CD8-positive, alpha-beta memory T cell (primary cell): ENCODE results near the gene CSPG4. TPM values are rescaled to one million over a fixed set of nuclear protein-coding genes. Genes with fewer than 3 reads are reported as not detected.
A peak's percentile ranks its signal among the peaks of the same experiment; 100 is the strongest.
"Not testable (repeated sequence)": the region's sequence is repeated elsewhere in the genome, so short reads cannot be mapped to it uniquely, and the experiment has no call there.

Experiments used
- CTCF ChIA-PET: fragments of 350-600 bp; sonication (Branson Sonifier 250); formaldehyde crosslinking; loops from one replicate; lab custom pipeline; 2021; ENCODE audit warnings: antibody characterized with exemption; lab: Charles Lee
- POLR2A ChIA-PET: fragments of 350-600 bp; sonication (Branson Sonifier 250); formaldehyde crosslinking; loops from one replicate; lab custom pipeline; 2021; ENCODE audit warnings: antibody characterized with exemption; lab: Charles Lee
- DNase-seq, 5 donors: peaks; one replicate each; pipeline versions ENCODE4 v3.0.0 to v3.0.0-alpha.2; 2020 to 2022; ENCODE audit warnings: mixed read lengths in 1 of 5
- H3K27ac ChIP-seq: one replicate; pipeline ENCODE4 v1.7.0; 2013; ENCODE audit warnings: low read depth, mild to moderate bottlenecking, low read length, moderate library complexity
- H3K27me3 ChIP-seq: 2 replicates; pipeline ENCODE4 v1.7.0; 2013; ENCODE audit warnings: low read length, mild to moderate bottlenecking; ENCODE audit not compliant: insufficient read depth, poor library complexity, severe bottlenecking
- H3K36me3 ChIP-seq: 2 replicates; pipeline ENCODE4 v1.7.0; 2013; ENCODE audit warnings: mild to moderate bottlenecking, low read length, moderate library complexity; ENCODE audit not compliant: insufficient read depth
- H3K4me1 ChIP-seq: 2 replicates; pipeline ENCODE4 v1.7.0; 2013; ENCODE audit warnings: mild to moderate bottlenecking, low read length, moderate library complexity; ENCODE audit not compliant: insufficient read depth
- H3K4me3 ChIP-seq: 2 replicates; pipeline ENCODE4 v1.7.0; 2013; ENCODE audit warnings: mild to moderate bottlenecking, low read length
- H3K9me3 ChIP-seq: 2 replicates; pipeline ENCODE4 v1.7.0; 2013; ENCODE audit warnings: mild to moderate bottlenecking, low read length
- H3K27ac Mint-ChIP-seq, 8 donors: one replicate each; pipeline ENCODE4 v1.8.0; 2020 to 2021; ENCODE audit warnings: mixed read lengths in 8 of 8, mild to moderate bottlenecking in 6 of 8, inconsistent platforms in 3 of 8, moderate library complexity in 3 of 8
- H3K27me3 Mint-ChIP-seq, 2 donors: one replicate each; pipeline ENCODE4 v1.8.0; 2020 to 2021; ENCODE audit warnings: mixed read lengths in 2 of 2, mild to moderate bottlenecking in 1 of 2, moderate library complexity in 1 of 2
- H3K36me3 Mint-ChIP-seq, 3 donors: one replicate each; pipeline ENCODE4 v1.8.0; 2020 to 2021; ENCODE audit warnings: mixed read lengths in 3 of 3, inconsistent platforms in 1 of 3, mild to moderate bottlenecking in 1 of 3
- H3K4me1 Mint-ChIP-seq, 3 donors: one replicate each; pipeline ENCODE4 v1.8.0; 2020 to 2021; ENCODE audit warnings: mixed read lengths in 3 of 3, inconsistent platforms in 1 of 3, mild to moderate bottlenecking in 1 of 3
- H3K4me3 Mint-ChIP-seq, 7 donors: one replicate each; pipeline ENCODE4 v1.8.0; 2020 to 2021; ENCODE audit warnings: mixed read lengths in 7 of 7, mild to moderate bottlenecking in 6 of 7, moderate library complexity in 4 of 7, inconsistent platforms in 2 of 7
- H3K9me3 Mint-ChIP-seq, 5 donors: one replicate each; pipeline ENCODE4 v1.8.0; 2020 to 2022; ENCODE audit warnings: mixed read lengths in 5 of 5, mild to moderate bottlenecking in 3 of 5, moderate library complexity in 2 of 5, inconsistent platforms in 1 of 5
- polyA plus RNA-seq: library from polyadenylated mRNA; unstranded; fragments of 300-500 nt; fragmentation: Illumina TruSeq; gene quantifications from one replicate; pipeline ENCODE4 v1.2.3, GENCODE V29; 2021
- total RNA-seq, 2 experiments: library from RNA; stranded (reverse); gene quantifications; one replicate each; pipeline ENCODE4 v1.2.3, GENCODE V29; 2021

CSPG4 gene
- total and polyA plus RNA-seq, 3 experiments from 2014 or later: not detected

DNA sequence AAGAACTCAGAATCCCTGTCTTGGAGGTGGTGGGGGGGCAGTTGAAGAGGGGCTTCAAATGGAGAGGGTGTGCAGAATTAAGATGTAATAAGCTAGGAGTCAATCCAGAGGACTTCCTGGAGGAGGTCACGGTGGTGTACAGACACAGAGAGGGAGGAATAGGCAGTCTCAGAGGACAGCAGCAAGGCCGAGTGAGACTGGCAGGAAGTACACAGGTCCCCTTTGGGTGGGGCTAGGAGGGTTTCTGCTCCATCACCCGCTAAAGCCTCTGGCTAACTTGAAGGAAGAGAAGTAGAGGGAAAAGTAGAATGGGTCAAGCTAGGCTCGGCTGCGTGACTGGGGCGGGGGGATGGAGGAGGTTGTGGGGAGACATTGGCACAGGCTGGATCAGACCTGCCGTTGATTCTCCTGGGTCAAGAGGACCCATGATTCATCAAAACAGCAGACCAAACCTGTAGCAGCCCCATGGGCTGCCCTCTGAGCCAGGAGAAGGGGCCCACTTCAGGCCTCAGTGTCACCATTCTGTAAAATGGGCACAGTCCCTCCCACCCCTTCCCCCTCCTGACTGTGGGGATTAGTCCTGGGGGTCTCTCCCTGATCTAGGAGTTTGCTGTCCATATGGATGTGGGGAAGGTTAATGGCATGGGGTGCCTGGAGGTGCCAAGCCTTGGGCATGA lies 16.9 kb downstream of the CSPG4 start:
- POLR2A ChIA-PET: no interaction called here
- Mint-ChIP-seq H3K4me1 (peaks cover 9 to 16% (median 13%) of the 10 kb centered on the region in 3 donors), H3K27ac (peak overlapping the region in 2 of 8 donors; percentile 33 to 79), H3K36me3 (no peaks in the 10 kb centered on the region), H3K9me3 (no peaks in the 10 kb centered on the region), H3K4me3 (no peak overlapping the region), H3K27me3 (peaks cover 6 to 26% of the 10 kb centered on the region in 2 donors)
- DNase-seq: no peak
- Histone ChIP-seq H3K36me3 (no peaks in the 10 kb centered on the region), H3K27ac (no peak overlapping the region), H3K4me1 (peaks cover 8% of the 10 kb centered on the region), H3K4me3 (no peak overlapping the region), H3K27me3 (no peaks in the 10 kb centered on the region), H3K9me3 (no peaks in the 10 kb centered on the region)
- CTCF ChIA-PET: no interaction called here

DNA sequence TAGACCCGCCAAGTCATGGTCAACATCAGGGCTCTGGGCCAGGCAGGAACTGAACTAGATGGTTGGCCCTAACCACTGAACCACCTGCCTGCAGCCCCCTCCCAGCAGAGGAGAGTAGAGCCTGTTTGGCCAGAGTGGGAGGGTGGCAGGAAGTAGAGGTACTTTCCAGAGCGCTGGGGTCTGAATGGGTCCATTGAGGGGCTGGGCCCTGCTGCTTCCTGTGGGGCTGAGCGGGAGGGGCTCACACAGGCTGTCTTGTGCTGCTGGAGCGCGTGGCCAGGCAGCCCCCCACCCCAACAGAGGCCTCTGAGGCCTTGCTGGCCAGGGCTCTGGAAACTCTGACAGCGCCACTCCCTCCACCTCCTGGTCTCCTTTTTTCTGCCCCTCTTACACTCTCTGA lies 17.4 kb downstream of the CSPG4 start:
- ChIA-PET POLR2A (no interaction called here), CTCF (no interaction called here)
- Histone ChIP-seq H3K4me1 (peaks cover 8% of the 10 kb centered on the region), H3K36me3 (no peaks in the 10 kb centered on the region), H3K27ac (no peak overlapping the region), H3K4me3 (no peak overlapping the region), H3K27me3 (no peaks in the 10 kb centered on the region), H3K9me3 (no peaks in the 10 kb centered on the region)
- peaks cover 6 to 26% of the 10 kb centered on the region in 2 donors for H3K27me3 Mint-ChIP-seq
- no peaks in the 10 kb centered on the region for H3K36me3 Mint-ChIP-seq
- no peaks in the 10 kb centered on the region for H3K9me3 Mint-ChIP-seq
- peak overlapping the region in 3 of 8 donors; percentile 33 to 61 (median 47) for H3K27ac Mint-ChIP-seq
- H3K4me3 Mint-ChIP-seq: no peak overlapping the region
- H3K4me1 Mint-ChIP-seq: peaks cover 9 to 16% (median 13%) of the 10 kb centered on the region in 3 donors
- DNase-seq: no peak

DNA sequence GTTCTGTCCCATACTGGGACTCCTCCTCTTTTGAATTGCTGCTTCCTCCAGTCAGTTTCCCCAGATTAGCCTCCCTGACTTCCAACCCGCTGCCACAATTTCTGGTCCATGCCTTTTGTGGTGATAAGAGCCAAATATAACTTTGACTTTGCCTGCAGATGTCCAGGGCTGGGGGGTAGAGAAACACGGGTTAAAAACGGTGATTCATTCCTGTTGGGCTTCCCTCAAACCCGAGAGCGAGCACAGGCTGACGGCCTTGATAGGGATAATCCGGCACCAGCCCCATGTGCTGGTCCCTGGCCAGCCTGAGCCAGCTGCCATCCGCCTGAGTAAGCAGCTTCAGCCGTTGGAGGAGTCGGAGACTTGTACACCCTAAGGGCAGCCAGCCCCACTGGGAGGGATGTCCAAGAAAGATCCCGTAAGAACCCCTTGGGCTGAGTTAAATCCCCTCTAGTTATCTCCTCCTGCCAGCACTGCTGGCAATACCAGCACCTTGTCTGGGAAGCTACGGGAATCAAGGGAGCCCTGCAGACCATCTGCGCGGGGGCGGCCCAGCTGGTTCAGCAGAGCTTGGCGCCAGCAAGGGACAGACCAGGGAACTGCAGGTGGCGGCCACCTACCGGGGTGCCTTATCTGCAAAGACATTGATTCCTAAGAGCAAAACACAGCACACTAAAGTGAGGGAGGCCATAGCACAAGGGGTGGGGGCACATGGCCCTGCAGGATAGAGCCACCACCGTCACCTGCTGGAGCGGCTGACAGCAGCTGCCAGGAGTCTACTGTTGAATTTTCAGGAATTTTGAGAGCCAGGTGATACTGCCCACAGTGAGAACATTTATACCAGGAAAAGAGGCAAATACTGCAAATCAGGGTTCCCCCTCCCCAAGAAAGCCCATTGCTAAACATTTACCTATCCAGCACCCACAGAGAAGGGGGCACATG lies 18.1 kb downstream of the CSPG4 start:
- no peaks in the 10 kb centered on the region for H3K9me3 Mint-ChIP-seq
- Histone ChIP-seq H3K9me3 (no peaks in the 10 kb centered on the region), H3K27me3 (no peaks in the 10 kb centered on the region), H3K4me1 (peaks cover 8% of the 10 kb centered on the region), H3K36me3 (no peaks in the 10 kb centered on the region), H3K4me3 (no peak overlapping the region), H3K27ac (no peak overlapping the region)
- H3K4me3 Mint-ChIP-seq: no peak overlapping the region
- peak overlapping the region in 3 of 8 donors; percentile 47 to 86 (median 48) for H3K27ac Mint-ChIP-seq
- ChIA-PET POLR2A (no interaction called here), CTCF (no interaction called here)
- H3K4me1 Mint-ChIP-seq: peaks cover 9 to 16% (median 10%) of the 10 kb centered on the region in 3 donors
- H3K36me3 Mint-ChIP-seq: no peaks in the 10 kb centered on the region
- H3K27me3 Mint-ChIP-seq: peaks cover 6 to 26% of the 10 kb centered on the region in 2 donors
- no peak for DNase-seq

DNA sequence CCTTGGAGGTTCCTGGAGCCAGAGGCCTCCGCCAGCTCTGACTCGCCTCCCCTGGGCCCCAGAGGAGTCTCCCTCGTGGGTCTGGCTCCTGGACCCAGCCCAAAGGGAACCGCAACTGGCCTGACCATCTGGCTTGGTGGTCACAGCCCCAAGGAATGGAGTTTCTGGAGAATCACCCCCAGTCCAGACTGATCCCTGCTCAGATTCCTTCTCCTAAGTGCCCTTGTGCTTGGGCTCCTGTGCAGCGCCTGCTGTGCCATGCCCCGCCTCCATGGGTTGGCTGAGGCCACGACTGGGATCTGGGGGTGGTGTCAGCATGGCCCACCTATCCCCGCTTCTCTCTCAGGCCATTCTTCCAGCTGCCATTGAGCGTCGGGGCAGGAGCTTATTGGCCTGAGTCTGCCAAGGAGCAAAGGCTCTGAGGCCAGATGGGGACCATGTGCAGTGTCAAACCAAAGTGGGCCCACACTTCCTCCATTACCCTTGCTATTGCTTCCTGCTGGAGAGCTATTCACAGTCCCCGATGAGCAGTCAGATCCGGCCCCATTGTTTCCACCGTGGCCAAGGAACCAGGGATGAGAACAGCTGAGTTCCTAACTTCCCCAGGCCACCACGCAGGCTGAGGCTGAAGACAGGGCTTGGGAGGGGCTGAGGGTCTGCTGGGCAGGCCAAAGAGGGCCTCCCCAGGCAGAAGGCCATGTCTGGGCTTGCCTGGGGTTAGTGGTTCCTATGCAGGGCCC lies 19.0 kb downstream of the CSPG4 start:
- Histone ChIP-seq H3K36me3 (no peaks in the 10 kb centered on the region), H3K9me3 (no peaks in the 10 kb centered on the region), H3K27ac (no peak overlapping the region), H3K4me1 (peaks cover 8% of the 10 kb centered on the region), H3K4me3 (no peak overlapping the region), H3K27me3 (no peaks in the 10 kb centered on the region)
- no peaks in the 10 kb centered on the region for H3K36me3 Mint-ChIP-seq
- H3K4me3 Mint-ChIP-seq: no peak overlapping the region
- ChIA-PET POLR2A (no interaction called here), CTCF (no interaction called here)
- no peaks in the 10 kb centered on the region for H3K9me3 Mint-ChIP-seq
- peaks cover 9 to 12% (median 10%) of the 10 kb centered on the region in 3 donors for H3K4me1 Mint-ChIP-seq
- peak overlapping the region in 1 of 8 donors; percentile 43 for H3K27ac Mint-ChIP-seq
- no peak for DNase-seq
- peaks cover 6 to 21% of the 10 kb centered on the region in 2 donors for H3K27me3 Mint-ChIP-seq

- H3K9me3 Mint-ChIP-seq, H3K36me3 ChIP-seq, H3K4me1 ChIP-seq, H3K27ac Mint-ChIP-seq, H3K27ac ChIP-seq, CTCF ChIA-PET, H3K4me3 ChIP-seq, POLR2A ChIA-PET, DNase-seq, H3K36me3 Mint-ChIP-seq, H3K27me3 ChIP-seq, H3K4me3 Mint-ChIP-seq, H3K9me3 ChIP-seq: not testable (repeated sequence)
- H3K27me3 Mint-ChIP-seq: peaks cover 6 to 23% of the 10 kb centered on the region in 2 donors
- peaks cover 9 to 12% (median 10%) of the 10 kb centered on the region in 3 donors for H3K4me1 Mint-ChIP-seq
These were observed 19.6 kb downstream of the CSPG4 start for GRCh38 chr15:75693028-75693427.

DNA sequence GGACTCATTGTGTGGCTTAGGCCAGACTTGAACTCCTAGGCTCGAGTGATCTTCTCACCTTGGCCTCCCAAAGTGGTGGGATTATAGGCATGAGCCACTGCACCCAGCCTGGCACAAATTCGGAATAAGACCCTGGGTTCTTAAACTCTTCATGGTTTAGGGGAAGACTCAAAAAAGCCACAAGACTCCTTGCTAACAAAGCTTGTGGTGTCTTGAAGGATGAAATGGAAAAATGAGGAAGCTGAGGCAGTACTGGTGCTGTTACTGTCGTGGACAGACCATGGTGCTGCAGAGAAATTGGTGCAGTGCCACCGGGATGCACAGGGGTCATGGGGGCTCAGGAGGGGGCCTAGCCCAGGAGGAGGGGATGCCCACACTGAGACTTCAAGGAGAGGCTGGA lies 20.3 kb downstream of the CSPG4 start:
- Mint-ChIP-seq H3K27me3 (peaks cover 6 to 20% of the 10 kb centered on the region in 2 donors), H3K27ac (peak overlapping the region in 1 of 8 donors; percentile 14), H3K4me1 (peaks cover 8 to 12% (median 9%) of the 10 kb centered on the region in 3 donors)
- H3K4me1 ChIP-seq, POLR2A ChIA-PET, DNase-seq, CTCF ChIA-PET, H3K36me3 Mint-ChIP-seq, H3K9me3 Mint-ChIP-seq, H3K4me3 ChIP-seq, H3K9me3 ChIP-seq, H3K27me3 ChIP-seq, H3K27ac ChIP-seq, H3K4me3 Mint-ChIP-seq, H3K36me3 ChIP-seq: not testable (repeated sequence)

GRCh38 chr15:75689429-75689828 lies 23.2 kb downstream of the CSPG4 start:
- H3K4me3 ChIP-seq, H3K36me3 Mint-ChIP-seq, CTCF ChIA-PET, H3K4me1 Mint-ChIP-seq, H3K9me3 ChIP-seq, H3K27ac Mint-ChIP-seq, H3K4me3 Mint-ChIP-seq, H3K4me1 ChIP-seq, POLR2A ChIA-PET, H3K36me3 ChIP-seq, H3K9me3 Mint-ChIP-seq, H3K27me3 ChIP-seq, DNase-seq, H3K27ac ChIP-seq: not testable (repeated sequence)
- peaks cover 0 to 16% of the 10 kb centered on the region in 2 donors for H3K27me3 Mint-ChIP-seq
